Naive thymus-derived CD4-positive, alpha-beta T cell (primary cell): ENCODE data around the gene PAK4. TPM values are rescaled to one million over a fixed set of nuclear protein-coding genes. Genes with fewer than 3 reads are reported as not detected.

ENCODE experiments used
- ATAC-seq: fragments of 150-1000 bp; cut with Tn5 transposase; 2 replicates; pipeline ENCODE4 v1.10.0; 2021; ENCODE audit warnings: mild to moderate bottlenecking, moderate library complexity
- CTCF ChIA-PET: fragments of 350-600 bp; sonication (Branson Sonifier 250); formaldehyde crosslinking; loops from one replicate; lab custom pipeline; 2021; ENCODE audit warnings: antibody characterized with exemption; lab: Charles Lee
- POLR2A ChIA-PET: fragments of 350-600 bp; sonication (Branson Sonifier 250); formaldehyde crosslinking; loops from one replicate; lab custom pipeline; 2021; ENCODE audit warnings: antibody characterized with exemption, inconsistent platforms; lab: Charles Lee
- DNase-seq, 9 donors: peaks; one replicate each; pipeline versions ENCODE4 v3.0.0 to v3.0.0-alpha.2; 2020 to 2022; ENCODE audit warnings: mixed read lengths in 1 of 9
- H3K27ac ChIP-seq: one replicate; pipeline ENCODE4 v1.7.0; 2013; ENCODE audit warnings: mild to moderate bottlenecking, low read depth, low read length, moderate library complexity
- H3K27me3 ChIP-seq, 2 donors: one replicate each; pipeline ENCODE4 v1.7.0; 2013; ENCODE audit warnings: low read length in 2 of 2, mild to moderate bottlenecking in 2 of 2, moderate library complexity in 2 of 2; ENCODE audit not compliant: control insufficient read depth in 2 of 2, insufficient read depth in 2 of 2
- H3K36me3 ChIP-seq, 3 experiments: 1 replicate in 2 of 3; 2 replicates in 1 of 3; pipeline ENCODE4 v1.7.0; 2013; ENCODE audit warnings: low read length in 3 of 3, mild to moderate bottlenecking in 3 of 3, moderate library complexity in 1 of 3; ENCODE audit not compliant: insufficient read depth in 3 of 3, control insufficient read depth in 2 of 3
- H3K4me1 ChIP-seq, 2 donors: one replicate each; pipeline ENCODE4 v1.7.0; 2013; ENCODE audit warnings: low read length in 2 of 2, mild to moderate bottlenecking in 2 of 2, moderate library complexity in 1 of 2; ENCODE audit not compliant: control insufficient read depth in 2 of 2, insufficient read depth in 2 of 2
- H3K4me3 ChIP-seq: 2 replicates; pipeline ENCODE4 v1.7.0; 2013; ENCODE audit warnings: mild to moderate bottlenecking, low read length
- H3K9me3 ChIP-seq, 3 experiments: 1 replicate in 2 of 3; 2 replicates in 1 of 3; pipeline ENCODE4 v1.7.0; 2013; ENCODE audit warnings: low read length in 3 of 3; ENCODE audit not compliant: control insufficient read depth in 2 of 3
- H3K27ac Mint-ChIP-seq, 9 donors: one replicate each; pipeline ENCODE4 v1.8.0; 2020 to 2022; ENCODE audit warnings: mixed read lengths in 9 of 9, mild to moderate bottlenecking in 8 of 9, moderate library complexity in 5 of 9, inconsistent platforms in 2 of 9
- H3K27me3 Mint-ChIP-seq, 5 donors: one replicate each; pipeline ENCODE4 v1.8.0; 2021 to 2022; ENCODE audit warnings: mixed read lengths in 5 of 5, mild to moderate bottlenecking in 1 of 5
- H3K36me3 Mint-ChIP-seq, 5 donors: one replicate each; pipeline ENCODE4 v1.8.0; 2020 to 2022; ENCODE audit warnings: mixed read lengths in 5 of 5, mild to moderate bottlenecking in 3 of 5, inconsistent platforms in 1 of 5
- H3K4me1 Mint-ChIP-seq, 7 donors: one replicate each; pipeline ENCODE4 v1.8.0; 2020 to 2022; ENCODE audit warnings: mixed read lengths in 7 of 7, mild to moderate bottlenecking in 3 of 7, inconsistent platforms in 1 of 7
- H3K4me3 Mint-ChIP-seq, 10 donors: one replicate each; pipeline ENCODE4 v1.8.0; 2020 to 2022; ENCODE audit warnings: mild to moderate bottlenecking in 10 of 10, mixed read lengths in 10 of 10, moderate library complexity in 6 of 10, inconsistent platforms in 2 of 10
- H3K9me3 Mint-ChIP-seq, 11 donors: one replicate each; pipeline ENCODE4 v1.8.0; 2020 to 2022; ENCODE audit warnings: mixed read lengths in 11 of 11, mild to moderate bottlenecking in 4 of 11, inconsistent platforms in 1 of 11, moderate library complexity in 1 of 11
- intact Hi-C, 2 donors: fragments of 100-400 bp; cut with micrococcal nuclease; formaldehyde crosslinking; loops; one replicate each; pipeline ENCODE4 v1.15.1; 2023
- polyA plus RNA-seq, 2 donors: library from polyadenylated mRNA; unstranded; fragments of 300-500 nt; fragmentation: Illumina TruSeq; gene quantifications; one replicate each; pipeline ENCODE4 v1.2.3, GENCODE V29; 2021
- total RNA-seq, 6 experiments: library from RNA in 5 of 6; stranded (reverse) in 5 of 6; gene quantifications; 1 replicate in 5 of 6; 2 replicates in 1 of 6; pipeline ENCODE4 v1.2.3 and lab custom pipeline; 2021 to 2026

The PAK4 gene
- total and polyA plus RNA-seq, 7 experiments from 2014 or later = 1.0 to 17.5 (median 10.4) TPM

DNA sequence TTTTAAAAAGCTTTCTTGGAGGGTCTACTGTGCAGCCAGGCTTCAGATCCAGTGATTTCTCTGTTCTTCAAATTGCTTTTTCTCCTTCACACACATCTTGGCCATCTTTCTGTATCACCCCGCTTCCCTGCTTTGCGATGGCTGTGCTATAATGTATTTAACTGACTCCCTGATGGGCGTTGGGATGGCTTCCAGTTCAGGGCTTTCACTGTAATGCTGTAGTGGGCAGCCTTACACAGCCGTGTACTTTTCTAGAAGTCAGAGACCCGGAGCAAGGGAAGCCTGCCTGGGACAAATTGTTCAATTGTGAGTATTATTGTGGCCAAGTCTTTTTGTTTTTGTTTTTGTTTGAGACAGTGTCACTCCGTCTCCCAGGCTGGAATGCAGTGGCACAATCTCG, 19.4 kb upstream of the PAK4 start:
- Mint-ChIP-seq H3K4me3 (no peak overlapping the region), H3K27ac (peak overlapping the region in 1 of 9 donors; percentile 39), H3K9me3 (no peaks in the 10 kb centered on the region), H3K36me3 (no peaks in the 10 kb centered on the region), H3K27me3 (peaks cover 0 to 14% (median 0%) of the 10 kb centered on the region in 5 donors), H3K4me1 (peaks cover 0 to 7% (median 5%) of the 10 kb centered on the region in 7 donors)
- Histone ChIP-seq H3K4me3 (no peak overlapping the region), H3K4me1 (no peaks in the 10 kb centered on the region), H3K27ac (no peak overlapping the region), H3K9me3 (no peaks in the 10 kb centered on the region), H3K27me3 (no peaks in the 10 kb centered on the region), H3K36me3 (no peaks in the 10 kb centered on the region)
- no peak for ATAC-seq
- DNase-seq = no peak
- intact Hi-C loops = no loop called here
- ChIA-PET POLR2A (no interaction called here), CTCF (no interaction called here)

DNA sequence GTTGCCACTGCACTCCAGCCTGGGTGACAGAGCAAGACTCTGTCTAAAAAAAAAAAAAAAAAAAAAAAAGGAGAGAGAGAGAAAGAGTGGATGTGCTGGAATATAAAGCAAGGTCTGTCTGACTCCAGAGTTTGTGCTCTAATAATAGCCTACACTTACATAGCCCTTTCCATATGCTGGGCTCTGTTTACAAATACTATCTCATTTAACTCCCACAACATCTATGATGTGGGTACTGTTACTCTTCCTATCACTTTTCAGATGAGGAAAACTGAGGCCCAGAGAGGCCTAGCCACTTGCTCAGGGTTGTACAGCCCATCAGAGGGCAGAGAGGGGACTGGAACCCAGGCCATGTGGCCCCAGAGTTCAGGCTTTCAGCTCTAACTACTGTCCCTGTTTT, 15.9 kb upstream of the PAK4 start:
- no peak overlapping the region for H3K4me3 ChIP-seq
- ATAC-seq = no peak
- peaks cover 0 to 16% (median 0%) of the 10 kb centered on the region in 5 donors for H3K27me3 Mint-ChIP-seq
- H3K27ac Mint-ChIP-seq = no peak overlapping the region
- intact Hi-C loops = loop anchor here in 1 of 2 donors (1.0 kb wide), 3 partner anchors 36 to 423 kb away; partner anchors contain the start of gene EID2B
- H3K36me3 Mint-ChIP-seq = no peaks in the 10 kb centered on the region
- H3K27ac ChIP-seq = no peak overlapping the region
- H3K4me1 ChIP-seq = no peaks in the 10 kb centered on the region
- DNase-seq = no peak
- no peaks in the 10 kb centered on the region for H3K9me3 Mint-ChIP-seq
- ChIA-PET POLR2A (no interaction called here), CTCF (interaction anchor here (0.5 to 1.2 kb wide), 6 partner anchors 10 to 295 kb away, joined by 3 to 4 read pairs (median 3); no protein-coding TSS in a partner anchor)
- H3K4me3 Mint-ChIP-seq = no peak overlapping the region
- H3K9me3 ChIP-seq = no peaks in the 10 kb centered on the region
- H3K27me3 ChIP-seq = no peaks in the 10 kb centered on the region
- peaks cover 0 to 7% (median 5%) of the 10 kb centered on the region in 7 donors for H3K4me1 Mint-ChIP-seq
- no peaks in the 10 kb centered on the region for H3K36me3 ChIP-seq

DNA sequence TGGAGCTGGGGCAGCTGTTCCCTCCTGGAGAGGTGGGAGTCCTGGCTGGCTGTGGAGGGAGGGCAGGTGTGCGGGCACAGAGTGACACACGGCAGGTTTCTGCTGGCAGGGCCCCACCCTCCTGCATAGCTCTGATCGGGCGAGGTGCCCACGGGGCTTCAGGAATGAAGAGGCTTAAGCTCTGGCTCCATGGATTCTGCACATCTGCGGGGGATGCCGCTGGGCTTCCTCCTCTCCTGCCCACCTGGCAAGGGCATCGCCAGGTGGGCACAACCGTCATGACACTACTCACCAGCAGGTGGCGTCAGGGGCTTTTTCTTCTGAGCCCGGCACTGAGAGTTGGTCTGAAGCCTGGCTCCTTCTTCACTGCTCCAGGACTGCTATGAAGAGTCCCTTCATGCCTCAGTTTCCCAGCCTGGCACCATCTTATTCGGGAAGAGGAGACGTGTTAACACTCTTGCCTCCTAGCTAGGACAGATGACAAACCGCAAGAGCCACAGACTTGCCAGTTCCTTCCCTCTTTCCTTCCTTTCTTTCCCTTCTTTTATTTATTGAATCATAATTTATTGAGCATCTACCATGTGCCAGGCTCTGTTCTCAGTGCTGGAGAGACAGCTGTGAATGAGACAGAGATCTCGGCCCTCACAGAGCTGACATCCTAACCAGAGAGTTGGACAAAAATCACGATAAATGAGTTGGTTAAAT, 15.2 kb upstream of the PAK4 start:
- POLR2A ChIA-PET = interaction anchor here (0.6 kb wide), 2 partner anchors 150 to 437 kb away, joined by 3 to 6 read pairs; no protein-coding TSS in a partner anchor
- Mint-ChIP-seq H3K9me3 (no peaks in the 10 kb centered on the region), H3K27ac (peak overlapping the region in 1 of 9 donors; percentile 72)

DNA sequence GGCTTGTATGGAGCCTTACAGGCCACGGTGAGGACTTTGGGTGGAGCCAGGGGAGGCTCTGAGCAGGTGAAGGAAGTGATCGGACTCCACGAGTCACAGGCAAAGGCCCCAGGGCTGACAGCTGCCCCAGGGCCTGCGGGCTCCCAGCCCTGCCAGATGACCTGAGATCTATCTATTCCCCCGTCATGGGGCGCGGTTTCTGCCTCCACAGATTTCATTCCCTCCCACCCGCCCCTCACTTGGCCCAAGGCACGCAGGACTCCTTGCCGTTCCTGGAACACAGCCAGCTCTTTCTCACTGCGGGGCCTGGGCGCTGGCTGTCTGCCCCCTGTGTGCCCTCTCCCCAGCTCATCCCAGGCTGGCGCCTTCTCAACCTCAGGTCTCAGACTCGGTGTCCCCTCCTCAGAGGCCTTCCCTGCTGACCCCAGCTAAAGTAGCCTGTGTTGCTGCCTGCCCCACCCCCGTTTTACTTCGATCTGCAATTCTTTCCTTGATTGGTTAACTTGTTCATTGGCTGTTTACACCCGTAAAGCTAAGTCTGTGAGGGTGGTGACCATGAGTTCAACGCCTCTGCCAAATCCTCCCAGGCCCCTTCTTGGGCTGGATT, 13.9 kb upstream of the PAK4 start:
- CTCF ChIA-PET = interaction anchor here (1.2 kb wide), 1 partner anchor 38 kb away, joined by 5 read pairs; no protein-coding TSS in a partner anchor
- ATAC-seq = no peak
- intact Hi-C loops = no loop called here

More for the DNA sequence above, 15.2 kb upstream of the PAK4 start:
- DNase-seq = peak; percentile 33 to 73 (median 57)
- intact Hi-C loops = loop anchor here in 1 of 2 donors (1.0 kb wide), 3 partner anchors 37 to 422 kb away; partner anchors contain the start of gene EID2B
- peaks cover 0 to 16% (median 0%) of the 10 kb centered on the region in 5 donors for H3K27me3 Mint-ChIP-seq
- no peaks in the 10 kb centered on the region for H3K4me1 ChIP-seq
- CTCF ChIA-PET = interaction anchor here (0.5 to 1.2 kb wide), 9 partner anchors 9 to 698 kb away, joined by 3 to 5 read pairs (median 3); no protein-coding TSS in a partner anchor
- no peaks in the 10 kb centered on the region for H3K9me3 ChIP-seq
- H3K27ac ChIP-seq = no peak overlapping the region
- H3K4me3 Mint-ChIP-seq = no peak overlapping the region
- no peaks in the 10 kb centered on the region for H3K27me3 ChIP-seq
- peaks cover 0 to 7% (median 5%) of the 10 kb centered on the region in 7 donors for H3K4me1 Mint-ChIP-seq
- no peaks in the 10 kb centered on the region for H3K36me3 ChIP-seq
- H3K4me3 ChIP-seq = no peak overlapping the region
- H3K36me3 Mint-ChIP-seq = no peaks in the 10 kb centered on the region
- peak; percentile 88 for ATAC-seq

DNA sequence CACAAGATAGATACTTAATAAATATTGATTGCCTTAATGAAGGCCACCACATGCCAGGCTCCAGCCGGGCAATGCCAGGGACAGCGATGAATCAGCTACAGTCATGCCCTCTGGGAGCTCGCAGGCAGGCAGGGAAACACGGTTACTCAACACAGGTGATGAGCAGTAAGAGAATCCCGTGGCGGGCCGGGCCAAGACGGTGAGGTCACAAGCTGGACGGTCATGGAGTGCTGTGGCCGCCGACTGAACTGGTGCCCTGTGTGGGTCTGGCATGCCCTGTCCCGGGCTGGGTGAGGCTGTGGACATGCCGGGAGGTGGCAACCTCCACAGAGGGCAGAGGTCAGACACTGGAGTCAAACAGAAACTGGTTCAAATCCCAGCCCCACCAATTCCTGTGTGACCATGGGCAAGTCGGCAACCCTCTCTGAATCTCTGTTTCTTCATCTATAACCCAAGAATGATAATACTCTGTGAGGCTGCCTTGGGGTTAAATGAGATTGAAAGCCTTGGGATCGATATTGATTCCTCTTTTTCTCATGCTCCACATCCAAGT, 13.2 kb upstream of the PAK4 start:
- intact Hi-C loops = no loop called here
- Histone ChIP-seq H3K36me3 (no peaks in the 10 kb centered on the region), H3K27me3 (no peaks in the 10 kb centered on the region), H3K27ac (no peak overlapping the region), H3K9me3 (no peaks in the 10 kb centered on the region), H3K4me1 (no peaks in the 10 kb centered on the region), H3K4me3 (no peak overlapping the region)
- H3K9me3 Mint-ChIP-seq = no peaks in the 10 kb centered on the region
- H3K4me1 Mint-ChIP-seq = peaks cover 0 to 7% (median 5%) of the 10 kb centered on the region in 7 donors
- no peak for ATAC-seq
- H3K36me3 Mint-ChIP-seq = no peaks in the 10 kb centered on the region
- H3K27ac Mint-ChIP-seq = no peak overlapping the region
- no peak for DNase-seq
- CTCF ChIA-PET = interaction anchor here (1.3 kb wide), 1 partner anchor 215 kb away, joined by 3 read pairs; no protein-coding TSS in a partner anchor
- H3K27me3 Mint-ChIP-seq = peaks cover 0 to 9% (median 0%) of the 10 kb centered on the region in 5 donors
- POLR2A ChIA-PET = no interaction called here
- no peak overlapping the region for H3K4me3 Mint-ChIP-seq

More for the DNA sequence above, 13.9 kb upstream of the PAK4 start:
- no peaks in the 10 kb centered on the region for H3K4me1 ChIP-seq
- Mint-ChIP-seq H3K4me3 (no peak overlapping the region), H3K9me3 (no peaks in the 10 kb centered on the region), H3K27me3 (peaks cover 0 to 9% (median 0%) of the 10 kb centered on the region in 5 donors), H3K27ac (no peak overlapping the region), H3K36me3 (no peaks in the 10 kb centered on the region), H3K4me1 (peaks cover 0 to 7% (median 5%) of the 10 kb centered on the region in 7 donors)
- no peaks in the 10 kb centered on the region for H3K27me3 ChIP-seq
- POLR2A ChIA-PET = no interaction called here
- no peak overlapping the region for H3K27ac ChIP-seq
- H3K36me3 ChIP-seq = no peaks in the 10 kb centered on the region
- no peak for DNase-seq
- no peaks in the 10 kb centered on the region for H3K9me3 ChIP-seq
- H3K4me3 ChIP-seq = no peak overlapping the region

DNA sequence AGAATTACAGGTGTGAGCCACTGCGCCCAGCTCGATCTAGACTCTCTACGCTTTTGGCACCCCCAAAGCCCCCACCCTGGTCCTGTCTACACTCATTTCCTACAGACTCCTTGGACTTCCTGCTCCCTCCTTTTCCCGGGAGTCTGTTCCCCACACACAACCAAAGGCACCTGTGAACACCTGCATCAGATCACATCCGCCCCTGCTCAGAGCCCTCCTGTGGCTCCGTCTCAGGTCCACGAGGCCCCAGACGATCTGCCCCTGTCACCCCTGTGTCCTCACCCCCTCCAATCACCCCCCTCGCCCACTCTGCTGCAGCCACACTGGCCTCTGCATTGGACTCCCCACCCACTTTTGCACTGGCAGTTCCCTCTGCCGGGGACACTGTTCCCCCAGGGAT, 12.4 kb upstream of the PAK4 start:
- Mint-ChIP-seq H3K36me3 (no peaks in the 10 kb centered on the region), H3K4me3 (no peak overlapping the region), H3K9me3 (no peaks in the 10 kb centered on the region), H3K27ac (peak overlapping the region in 1 of 9 donors; percentile 12), H3K27me3 (peaks cover 0 to 9% (median 0%) of the 10 kb centered on the region in 5 donors), H3K4me1 (peaks cover 0 to 7% (median 5%) of the 10 kb centered on the region in 7 donors)
- DNase-seq (no peak), ATAC-seq (no peak)
- Histone ChIP-seq H3K27ac (no peak overlapping the region), H3K4me1 (no peaks in the 10 kb centered on the region), H3K4me3 (no peak overlapping the region), H3K36me3 (no peaks in the 10 kb centered on the region), H3K27me3 (no peaks in the 10 kb centered on the region), H3K9me3 (no peaks in the 10 kb centered on the region)
- intact Hi-C loops = no loop called here
- ChIA-PET CTCF (interaction anchor here (1.3 kb wide), 1 partner anchor 215 kb away, joined by 3 read pairs; no protein-coding TSS in a partner anchor), POLR2A (interaction anchor here (0.6 to 0.7 kb wide), 2 partner anchors 59 to 1090 kb away, joined by 3 to 7 read pairs; no protein-coding TSS in a partner anchor)
